NCI-H1092 treated with DMSO at 0.1 percent for 48 hours (cell line): Measurements from ENCODE around the gene SEMA4A.
A peak's percentile ranks its signal among the peaks of the same experiment; 100 is the strongest.
"Not testable (repeated sequence)": the region's sequence is repeated elsewhere in the genome, so short reads cannot be mapped to it uniquely, and the experiment has no call there.

Experiments
- DNase-seq: peaks from one replicate; lab custom pipeline; 2025; lab: John Stamatoyannopoulos, UW

The SEMA4A gene

GRCh38 chr1:156194300-156194652 is 40.9 kb downstream of the SEMA4A start:
- DNase-seq = no peak

DNA sequence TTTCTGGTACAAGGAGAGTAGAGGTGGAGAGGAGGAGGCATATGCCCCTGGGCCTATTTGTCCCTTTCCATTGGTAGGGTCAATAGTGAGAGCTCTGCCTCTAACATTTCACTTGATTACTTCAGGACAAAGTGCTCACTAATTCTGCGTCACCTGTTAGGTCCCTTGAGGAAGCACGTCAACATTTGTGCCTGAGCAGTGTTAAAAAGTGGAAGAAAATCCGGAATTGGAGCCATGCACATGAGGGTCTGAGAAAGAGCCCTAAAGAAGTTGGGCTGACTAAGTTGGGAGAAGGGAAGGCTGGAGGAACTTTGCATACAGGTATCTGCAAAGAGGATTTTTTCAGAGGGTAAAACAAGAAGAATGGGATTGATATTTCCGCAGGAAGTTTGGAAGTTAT is 42.5 kb downstream of the SEMA4A start:
- DNase-seq = no peak

GRCh38 chr1:156196445-156196844 is 43.1 kb downstream of the SEMA4A start:
- DNase-seq = no peak

GRCh38 chr1:156198831-156199349 is 45.5 kb downstream of the SEMA4A start:
- DNase-seq = no peak

- no peak for DNase-seq
Observed at GRCh38 chr1:156200044-156200443, 46.7 kb downstream of the SEMA4A start.

DNA sequence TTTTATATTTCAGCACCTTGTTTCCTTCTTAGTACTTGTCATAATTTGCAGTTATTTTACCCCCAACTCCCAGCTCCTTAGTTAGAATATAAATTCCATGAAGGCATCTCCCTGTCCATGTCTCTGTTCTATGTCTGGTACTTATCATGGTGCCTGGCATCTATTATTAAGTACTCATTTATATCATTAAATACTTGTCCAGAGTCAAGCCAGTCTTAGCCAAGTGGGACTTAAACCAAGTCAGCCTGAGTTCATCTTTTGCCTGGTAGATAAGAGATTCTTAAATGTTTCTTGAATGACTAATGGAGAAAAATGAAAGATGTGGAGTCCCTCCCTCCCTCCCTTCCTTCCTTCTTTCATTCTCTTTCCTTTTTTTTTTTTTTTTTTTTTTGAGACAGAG is 49.9 kb downstream of the SEMA4A start:
- no peak for DNase-seq

DNA sequence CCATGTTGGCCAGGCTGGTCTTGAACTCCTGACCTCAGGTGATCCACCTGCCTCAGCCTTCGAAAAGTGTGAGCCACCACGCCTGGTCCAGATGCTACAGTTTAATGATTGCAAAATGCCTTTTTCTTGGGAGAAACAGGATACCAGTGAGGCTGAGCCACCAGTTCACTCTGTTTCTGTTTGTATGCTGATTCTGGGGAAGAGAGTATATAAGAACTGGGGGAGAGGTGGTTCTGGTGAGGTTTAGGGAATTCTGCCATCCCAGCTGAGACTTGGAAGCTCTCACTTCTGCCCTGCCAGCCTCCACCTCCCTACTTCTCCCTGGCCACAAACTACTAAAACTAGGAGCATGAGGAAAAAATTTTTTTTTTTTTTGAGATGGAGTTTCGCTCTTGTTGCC is 51.3 kb downstream of the SEMA4A start:
- DNase-seq = no peak

DNA sequence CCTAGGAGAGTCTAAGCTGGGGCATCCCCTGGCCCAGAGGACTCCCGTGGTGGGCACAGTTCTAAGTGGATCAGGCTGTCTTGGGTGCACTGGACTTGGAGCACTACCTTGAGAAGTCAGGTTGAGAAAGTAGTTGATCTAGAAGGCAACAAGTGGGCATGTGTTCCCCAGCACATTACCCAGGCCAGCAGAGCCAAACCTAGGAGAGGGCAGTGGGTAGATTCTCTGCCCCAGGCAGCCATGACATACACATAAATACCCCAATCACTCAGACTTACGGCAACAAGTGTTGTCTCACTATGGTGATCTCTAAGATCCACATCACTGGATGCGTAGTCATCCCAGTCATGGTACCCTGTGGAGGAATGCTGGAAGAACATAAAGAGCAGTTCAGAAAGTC is 57.9 kb downstream of the SEMA4A start:
- DNase-seq = no peak

GRCh38 chr1:156212130-156212529 is 58.7 kb downstream of the SEMA4A start:
- DNase-seq = no peak

DNA sequence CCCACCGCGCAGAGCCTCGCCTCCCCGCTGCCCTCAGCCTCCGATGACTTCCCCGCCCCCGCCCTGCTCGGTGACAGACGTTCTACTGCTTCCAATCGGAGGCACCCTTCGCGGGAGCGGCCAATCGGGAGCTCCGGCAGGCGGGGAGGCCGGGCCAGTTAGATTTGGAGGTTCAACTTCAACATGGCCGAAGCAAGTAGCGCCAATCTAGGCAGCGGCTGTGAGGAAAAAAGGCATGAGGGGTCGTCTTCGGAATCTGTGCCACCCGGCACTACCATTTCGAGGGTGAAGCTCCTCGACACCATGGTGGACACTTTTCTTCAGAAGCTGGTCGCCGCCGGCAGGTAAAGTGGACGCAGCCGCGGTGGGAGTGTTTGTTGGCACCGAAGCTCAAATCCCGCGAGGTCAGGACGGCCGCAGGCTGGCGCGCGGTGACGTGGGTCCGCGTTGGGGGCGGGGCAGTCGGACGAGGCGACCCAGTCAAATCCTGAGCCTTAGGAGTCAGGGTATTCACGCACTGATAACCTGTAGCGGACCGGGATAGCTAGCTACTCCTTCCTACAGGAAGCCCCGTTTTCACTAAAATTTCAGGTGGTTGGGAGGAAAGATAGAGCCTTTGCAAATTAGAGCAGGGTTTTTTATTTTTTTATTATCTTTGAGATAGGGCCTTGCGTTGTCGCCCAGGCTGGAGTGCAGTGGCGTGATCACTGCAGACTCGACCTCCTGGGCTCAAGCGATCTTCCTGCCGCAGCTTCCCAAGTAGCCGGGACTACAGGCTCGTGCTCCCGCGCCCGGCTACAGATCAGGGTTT is 59.7 kb downstream of the SEMA4A start, which contains the start of gene PMF1:
Gene PMF1, plus strand, starts transcription at position 175 of the 811 bp plus-strand sequence. Its CDS starts 9 bp downstream, at position 184.
- DNase-seq = peak; percentile 99

- DNase-seq = no peak
Observed at GRCh38 chr1:156213644-156213966, 60.2 kb downstream of the SEMA4A start.

DNA sequence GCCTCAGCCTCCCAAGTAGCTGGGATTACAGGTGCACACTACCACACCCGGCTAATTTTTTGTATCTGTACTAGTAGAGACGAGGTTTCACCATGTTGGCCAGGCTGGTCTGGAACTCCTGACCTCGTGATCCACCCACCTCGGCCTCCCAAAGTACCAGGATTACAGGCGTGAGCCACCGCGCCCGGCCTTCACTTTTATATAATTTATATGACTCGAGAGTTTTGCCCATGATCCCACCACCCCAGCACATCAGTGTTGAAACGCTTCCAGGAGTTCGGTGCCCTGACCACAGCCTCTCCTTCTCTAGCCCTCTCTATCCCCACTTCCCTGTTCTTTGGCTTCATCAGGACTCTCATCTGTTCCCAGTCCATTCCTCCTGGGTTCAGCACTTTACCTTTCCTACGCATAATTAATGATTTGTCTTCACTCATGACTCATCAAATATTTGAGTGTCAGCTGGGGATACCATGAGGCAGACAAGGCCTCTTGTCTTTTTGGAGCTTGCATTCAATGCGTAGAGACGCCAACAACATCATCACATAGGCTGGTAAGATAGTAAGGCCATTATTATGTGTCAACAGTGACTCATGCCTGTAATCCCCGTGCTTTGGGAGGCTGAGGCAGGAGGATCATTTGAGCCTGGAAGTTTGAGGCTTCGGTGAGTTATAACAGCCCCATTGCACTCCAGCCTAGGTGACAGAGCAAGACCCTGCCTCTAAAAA is 60.8 kb downstream of the SEMA4A start:
- no peak for DNase-seq

DNA sequence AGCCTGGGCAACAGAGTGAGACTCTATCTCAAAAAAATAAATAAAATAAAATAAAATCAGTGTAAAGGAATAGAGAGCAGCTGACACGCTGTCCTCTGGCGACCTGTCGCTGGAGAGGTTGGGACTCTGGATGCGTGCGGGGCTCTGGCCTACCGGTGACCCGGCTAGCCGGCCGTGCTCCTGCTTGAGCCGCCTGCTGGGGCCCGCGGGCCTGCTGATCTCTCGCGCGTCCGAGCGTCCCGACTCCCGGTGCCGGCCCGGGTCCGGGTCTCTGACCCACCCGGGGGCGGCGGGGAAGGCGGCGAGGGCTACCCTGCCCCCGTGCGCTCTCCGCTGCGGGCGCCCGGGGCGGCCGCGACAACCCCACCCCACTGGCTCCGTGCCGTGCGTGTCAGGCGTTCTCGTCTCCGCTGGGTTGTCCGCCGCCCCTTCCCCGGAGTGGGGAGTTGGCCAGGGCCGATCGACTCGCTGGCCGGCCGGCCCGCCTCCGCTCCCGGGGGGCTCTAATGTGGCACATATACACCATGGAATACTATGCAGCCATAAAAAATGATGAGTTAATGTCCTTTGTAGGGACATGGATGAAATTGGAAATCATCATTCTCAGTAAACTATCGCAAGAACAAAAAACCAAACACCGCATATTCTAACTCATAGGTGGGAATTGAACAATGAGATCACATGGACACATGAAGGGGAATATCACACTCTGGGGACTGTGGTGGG is 63.1 kb downstream of the SEMA4A start:
- not testable (repeated sequence) for DNase-seq

GRCh38 chr1:156217871-156218270 is 64.5 kb downstream of the SEMA4A start:
- DNase-seq = no peak

- DNase-seq = no peak
Observed at GRCh38 chr1:156220226-156220625, 66.8 kb downstream of the SEMA4A start.

DNA sequence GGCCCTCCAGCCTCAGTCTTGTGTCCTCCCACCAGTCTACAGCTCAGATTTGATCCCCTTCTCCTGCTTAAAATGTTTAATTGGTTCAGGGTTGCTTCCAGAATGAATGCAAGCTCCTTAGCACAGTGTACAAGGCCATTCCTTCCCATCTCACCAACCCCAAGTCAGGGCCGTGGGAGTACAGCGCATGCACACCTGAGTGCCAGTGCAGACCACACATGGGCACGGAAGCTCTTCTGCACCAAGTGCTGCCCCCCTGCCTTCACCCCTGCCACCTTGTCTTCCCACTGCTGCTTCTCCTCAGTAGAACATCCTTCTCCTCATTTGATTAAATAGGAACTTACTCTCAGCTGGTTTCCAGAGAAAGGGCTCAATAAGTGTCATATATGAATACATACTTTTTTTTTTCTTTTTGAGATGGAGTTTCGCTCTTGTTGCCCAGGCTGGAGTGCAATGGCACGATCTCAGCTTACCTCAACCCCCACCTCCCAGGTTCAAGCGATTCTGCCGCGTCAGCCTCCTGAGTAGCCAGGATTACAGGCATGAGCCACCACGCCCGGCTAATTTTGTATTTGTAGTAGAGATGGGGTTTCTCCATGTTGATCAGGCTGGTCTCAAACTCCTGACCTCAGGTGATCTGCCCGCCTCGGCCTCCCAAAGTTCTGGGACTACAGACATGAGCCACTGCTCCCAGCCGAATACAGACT is 68.8 kb downstream of the SEMA4A start:
- no peak for DNase-seq

DNA sequence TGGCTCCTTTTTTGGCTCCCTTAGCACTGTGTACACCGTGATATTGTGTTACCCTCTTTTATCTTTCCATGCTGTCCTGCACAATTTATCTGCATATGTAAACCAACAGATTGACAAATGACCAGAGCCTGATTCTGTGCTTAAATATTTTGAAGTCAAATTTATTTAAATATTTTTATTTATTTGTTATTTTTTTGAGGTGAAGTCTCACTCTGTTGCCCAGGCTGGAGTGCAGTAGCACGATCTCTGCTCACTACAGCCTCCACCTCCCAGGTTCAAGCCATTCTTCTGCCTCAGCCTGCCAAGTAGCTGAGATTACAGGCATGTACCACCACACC is 72.3 kb downstream of the SEMA4A start:
- DNase-seq = no peak

- no peak for DNase-seq
Observed at GRCh38 chr1:156226116-156226538, 72.7 kb downstream of the SEMA4A start.

- DNase-seq = no peak
Observed at GRCh38 chr1:156226782-156227181, 73.4 kb downstream of the SEMA4A start.
